ENCODE measurements around the gene LGR4.

DNA sequence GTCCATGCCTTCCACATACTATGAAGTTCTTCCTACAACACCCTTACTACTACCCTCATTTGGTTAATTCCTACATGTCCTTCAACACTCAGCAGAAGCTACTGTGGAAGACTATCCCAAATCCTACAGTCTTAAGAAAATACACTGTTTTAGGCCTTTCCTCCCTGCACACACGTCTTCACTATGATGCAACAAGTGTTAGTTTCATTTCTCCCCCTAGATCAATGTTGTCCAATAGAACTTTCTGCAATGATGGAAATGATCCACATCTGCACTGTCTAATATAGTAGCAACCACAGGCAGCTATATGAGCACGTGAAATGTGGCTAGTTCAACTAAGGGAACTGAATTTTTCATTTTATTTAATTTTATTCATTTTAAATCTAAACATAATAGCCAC is 62.8 kb downstream of the LGR4 start:
- TF ChIP-seq, protein P1, sequence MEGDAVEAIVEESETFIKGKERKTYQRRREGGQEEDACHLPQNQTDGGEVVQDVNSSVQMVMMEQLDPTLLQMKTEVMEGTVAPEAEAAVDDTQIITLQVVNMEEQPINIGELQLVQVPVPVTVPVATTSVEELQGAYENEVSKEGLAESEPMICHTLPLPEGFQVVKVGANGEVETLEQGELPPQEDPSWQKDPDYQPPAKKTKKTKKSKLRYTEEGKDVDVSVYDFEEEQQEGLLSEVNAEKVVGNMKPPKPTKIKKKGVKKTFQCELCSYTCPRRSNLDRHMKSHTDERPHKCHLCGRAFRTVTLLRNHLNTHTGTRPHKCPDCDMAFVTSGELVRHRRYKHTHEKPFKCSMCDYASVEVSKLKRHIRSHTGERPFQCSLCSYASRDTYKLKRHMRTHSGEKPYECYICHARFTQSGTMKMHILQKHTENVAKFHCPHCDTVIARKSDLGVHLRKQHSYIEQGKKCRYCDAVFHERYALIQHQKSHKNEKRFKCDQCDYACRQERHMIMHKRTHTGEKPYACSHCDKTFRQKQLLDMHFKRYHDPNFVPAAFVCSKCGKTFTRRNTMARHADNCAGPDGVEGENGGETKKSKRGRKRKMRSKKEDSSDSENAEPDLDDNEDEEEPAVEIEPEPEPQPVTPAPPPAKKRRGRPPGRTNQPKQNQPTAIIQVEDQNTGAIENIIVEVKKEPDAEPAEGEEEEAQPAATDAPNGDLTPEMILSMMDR (conservative IDR thresholded peaks at IDR 0.05; ENCODE audit: low read depth, low read length): no peak
- TF ChIP-seq RFX5 (IDR thresholded peaks at IDR 0.05; ENCODE audit: low read depth, low read length) (no peak), FOS (IDR thresholded peaks at IDR 0.05; ENCODE audit: low read depth, low read length) (no peak)

Measured in IMR-90 (cell line).